ENCODE data around the gene ME3.

The ME3 gene

GRCh38 chr11:86510097-86510496, 162.3 kb downstream of the ME3 start:
- no peak for DNase-seq

GRCh38 chr11:86509588-86509974, 162.8 kb downstream of the ME3 start:
- DNase-seq: no peak

- DNase-seq: no peak
Measured at GRCh38 chr11:86508604-86509587, 163.5 kb downstream of the ME3 start.

- DNase-seq: no peak
Measured at GRCh38 chr11:86507249-86507845, 165.1 kb downstream of the ME3 start.

GRCh38 chr11:86506235-86506634, 166.2 kb downstream of the ME3 start:
- no peak for DNase-seq

- DNase-seq: no peak
Measured at GRCh38 chr11:86503131-86503530, 169.3 kb downstream of the ME3 start.

- DNase-seq: no peak
Measured at GRCh38 chr11:86502137-86502642, 170.2 kb downstream of the ME3 start.

GRCh38 chr11:86500500-86501140, 171.8 kb downstream of the ME3 start:
- no peak for DNase-seq

GRCh38 chr11:86499723-86500129, 172.7 kb downstream of the ME3 start:
- no peak for DNase-seq

GRCh38 chr11:86497836-86498235, 174.6 kb downstream of the ME3 start:
- no peak for DNase-seq

- no peak for DNase-seq
Measured at GRCh38 chr11:86497310-86497709, 175.1 kb downstream of the ME3 start.

GRCh38 chr11:86495351-86495750, 177.1 kb downstream of the ME3 start:
- no peak for DNase-seq

- DNase-seq: no peak
Measured at GRCh38 chr11:86492370-86493010, 179.9 kb downstream of the ME3 start.

GRCh38 chr11:86491027-86491426, 181.4 kb downstream of the ME3 start:
- no peak for DNase-seq

- no peak for DNase-seq
Measured at GRCh38 chr11:86490582-86490981, 181.8 kb downstream of the ME3 start.

GRCh38 chr11:86489442-86489841, 183.0 kb downstream of the ME3 start:
- DNase-seq: no peak

- no peak for DNase-seq
Measured at GRCh38 chr11:86488553-86488952, 183.9 kb downstream of the ME3 start.

- DNase-seq: no peak
Measured at GRCh38 chr11:86487671-86488070, 184.7 kb downstream of the ME3 start.

GRCh38 chr11:86486261-86487030, 186.0 kb downstream of the ME3 start:
- DNase-seq: no peak

GRCh38 chr11:86484795-86485166, 187.6 kb downstream of the ME3 start:
- DNase-seq: no peak

GRCh38 chr11:86483940-86484794, 188.2 kb downstream of the ME3 start:
- DNase-seq: no peak
